Right lobe of liver (tissue), 4 donors: Measurements from ENCODE around the gene HOXA10.

Experiments
- POLR2A ChIP-seq: fragments of 450-650 bp; IDR thresholded peaks from one replicate; pipeline ENCODE4 v1.6.1; 2017; ENCODE audit warnings: antibody characterized with exemption, mild to moderate bottlenecking
- TF ChIP-seq, protein P1 (sequence below), 4 donors: fragments of 200-600 bp in 3 of 4; fragments of 450-650 bp in 1 of 4; IDR thresholded peaks; one replicate each; pipeline versions ENCODE4 v1.5.1 to v1.8.0; 2016 to 2022; ENCODE audit warnings: antibody characterized with exemption in 4 of 4, mild to moderate bottlenecking in 2 of 4
- donor health status: DM: no; HTN: no; CAD: no.
- donor health status: DM: no; HTN: no; CAD: no.
- donor health status: DM: no; HTN: yes; CAD: no.

DNA sequence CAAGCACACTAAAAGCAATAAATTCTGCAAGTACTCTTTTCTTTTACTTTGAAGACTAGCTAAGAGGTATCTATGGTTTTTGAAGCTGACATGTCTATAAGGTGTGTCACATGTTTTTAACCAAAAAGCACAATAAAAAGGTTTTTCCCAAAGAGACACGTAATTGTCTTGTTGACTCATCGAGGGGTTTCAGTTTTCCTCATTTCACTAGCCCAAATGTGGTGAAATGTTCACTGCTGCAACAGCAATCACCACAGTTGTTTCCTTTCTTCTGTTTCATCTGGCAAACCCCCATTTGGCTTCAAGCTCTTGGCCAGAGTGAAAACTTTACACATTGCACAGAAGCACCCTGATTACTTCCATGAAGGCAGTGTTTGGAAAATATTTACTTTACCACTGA, 39.7 kb downstream of the HOXA10 start:
- TF ChIP-seq, protein P1, sequence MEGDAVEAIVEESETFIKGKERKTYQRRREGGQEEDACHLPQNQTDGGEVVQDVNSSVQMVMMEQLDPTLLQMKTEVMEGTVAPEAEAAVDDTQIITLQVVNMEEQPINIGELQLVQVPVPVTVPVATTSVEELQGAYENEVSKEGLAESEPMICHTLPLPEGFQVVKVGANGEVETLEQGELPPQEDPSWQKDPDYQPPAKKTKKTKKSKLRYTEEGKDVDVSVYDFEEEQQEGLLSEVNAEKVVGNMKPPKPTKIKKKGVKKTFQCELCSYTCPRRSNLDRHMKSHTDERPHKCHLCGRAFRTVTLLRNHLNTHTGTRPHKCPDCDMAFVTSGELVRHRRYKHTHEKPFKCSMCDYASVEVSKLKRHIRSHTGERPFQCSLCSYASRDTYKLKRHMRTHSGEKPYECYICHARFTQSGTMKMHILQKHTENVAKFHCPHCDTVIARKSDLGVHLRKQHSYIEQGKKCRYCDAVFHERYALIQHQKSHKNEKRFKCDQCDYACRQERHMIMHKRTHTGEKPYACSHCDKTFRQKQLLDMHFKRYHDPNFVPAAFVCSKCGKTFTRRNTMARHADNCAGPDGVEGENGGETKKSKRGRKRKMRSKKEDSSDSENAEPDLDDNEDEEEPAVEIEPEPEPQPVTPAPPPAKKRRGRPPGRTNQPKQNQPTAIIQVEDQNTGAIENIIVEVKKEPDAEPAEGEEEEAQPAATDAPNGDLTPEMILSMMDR (IDR thresholded peaks at IDR 0.05) = no peak
- no peak for TF ChIP-seq POLR2A
